Uterus (tissue), 4 donors: ENCODE results near the gene RNASEH2B. TPM values are rescaled to one million over a fixed set of nuclear protein-coding genes. Genes with fewer than 3 reads are reported as not detected.

Experiments used
- DNase-seq, 2 donors: peaks; one replicate each; pipeline ENCODE4 v3.0.0-alpha.2; 2019 to 2020
- H3K27ac ChIP-seq, 2 donors: fragments of 200-600 bp; sonication (generic); 1 replicate in 1 of 2; 2 replicates in 1 of 2; pipeline ENCODE4 v1.5.1; 2016 to 2018
- H3K27me3 ChIP-seq, 2 donors: fragments of 200-600 bp; sonication (generic); one replicate each; pipeline ENCODE4 v1.5.1; 2018 to 2019; ENCODE audit warnings: control low read depth in 1 of 2
- H3K36me3 ChIP-seq, 2 donors: fragments of 200-600 bp; sonication (generic); one replicate each; pipeline ENCODE4 v1.5.1; 2019; ENCODE audit warnings: control low read depth in 1 of 2
- H3K4me1 ChIP-seq, 2 donors: fragments of 200-600 bp; sonication (generic); one replicate each; pipeline ENCODE4 v1.5.1; 2018 to 2019; ENCODE audit warnings: control low read depth in 1 of 2
- H3K4me3 ChIP-seq, 2 donors: fragments of 200-600 bp; sonication (generic); 1 replicate in 1 of 2; 2 replicates in 1 of 2; pipeline ENCODE4 v1.5.1; 2018 to 2019; ENCODE audit warnings: mild to moderate bottlenecking in 1 of 2
- H3K9me3 ChIP-seq, 2 donors: fragments of 200-600 bp; sonication (generic); one replicate each; pipeline ENCODE4 v1.5.1; 2019; ENCODE audit warnings: control low read depth in 1 of 2
- CTCF ChIP-seq, 4 experiments: fragments of 200-600 bp in 2 of 4; fragments of 450-650 bp in 2 of 4; sonication (generic) in 2 of 4; IDR thresholded peaks; one replicate each; pipeline ENCODE4 v1.5.1; 2016 to 2019; ENCODE audit warnings: antibody characterized with exemption in 4 of 4, mild to moderate bottlenecking in 2 of 4, moderate library complexity in 1 of 4
- POLR2A ChIP-seq, 2 donors: fragments of 450-650 bp; IDR thresholded peaks; one replicate each; pipeline ENCODE4 v1.6.1; 2016; ENCODE audit warnings: antibody characterized with exemption in 2 of 2, mild to moderate bottlenecking in 1 of 2, moderate library complexity in 1 of 2
- intact Hi-C: fragments of 100-400 bp; cut with DNase I; formaldehyde crosslinking; loops from one replicate; pipeline ENCODE4 v1.15.1; 2023; ENCODE audit warnings: low total_unique reads
- total RNA-seq, 4 donors: library from RNA; depleted of rRNA in 3 of 4; stranded (reverse); fragments of >200 nt in 3 of 4; gene quantifications; one replicate each; pipeline versions ENCODE4 v1.1.0 to v1.2.4, GENCODE V29; 2014 to 2023
- donor health status: DM: yes; HTN: yes; CAD: no.

The RNASEH2B gene
- total RNA-seq, 4 donors from 2014 or later: 101 to 183 (median 155) TPM

- TF ChIP-seq POLR2A (IDR thresholded peaks at IDR 0.05) (no peak), CTCF (IDR thresholded peaks at IDR 0.05) (no peak)
- Histone ChIP-seq H3K36me3 (no peaks in the 10 kb centered on the region), H3K4me1 (peaks cover 9 to 20% of the 10 kb centered on the region in 2 donors), H3K9me3 (no peaks in the 10 kb centered on the region), H3K27me3 (no peaks in the 10 kb centered on the region), H3K27ac (peak overlapping the region; percentile 82 to 83), H3K4me3 (peak overlapping the region in 1 of 2 donors; percentile 13)
- peak; percentile 80 to 84 for DNase-seq
- intact Hi-C loops: no loop called here
These were observed 81.4 kb downstream of the RNASEH2B start for GRCh38 chr13:50990818-50991506.

- DNase-seq: no peak
- intact Hi-C loops: no loop called here
- H3K4me1 ChIP-seq: peaks cover 9 to 20% of the 10 kb centered on the region in 2 donors
- H3K27me3 ChIP-seq: no peaks in the 10 kb centered on the region
- H3K36me3 ChIP-seq: no peaks in the 10 kb centered on the region
- no peak for TF ChIP-seq CTCF (IDR thresholded peaks at IDR 0.05)
- TF ChIP-seq POLR2A (IDR thresholded peaks at IDR 0.05): no peak
- no peaks in the 10 kb centered on the region for H3K9me3 ChIP-seq
- H3K4me3 ChIP-seq: no peak overlapping the region
- peak overlapping the region; percentile 82 to 83 for H3K27ac ChIP-seq
These were observed 82.3 kb downstream of the RNASEH2B start for GRCh38 chr13:50991579-50992521.

GRCh38 chr13:50993371-50993770 is 83.8 kb downstream of the RNASEH2B start:
- no peaks in the 10 kb centered on the region for H3K36me3 ChIP-seq
- H3K4me1 ChIP-seq: peaks cover 9 to 20% of the 10 kb centered on the region in 2 donors
- intact Hi-C loops: no loop called here
- peak overlapping the region; percentile 71 to 82 for H3K27ac ChIP-seq
- TF ChIP-seq POLR2A (IDR thresholded peaks at IDR 0.05): no peak
- no peak for TF ChIP-seq CTCF (IDR thresholded peaks at IDR 0.05)
- no peak overlapping the region for H3K4me3 ChIP-seq
- H3K9me3 ChIP-seq: no peaks in the 10 kb centered on the region
- H3K27me3 ChIP-seq: no peaks in the 10 kb centered on the region
- DNase-seq: no peak

GRCh38 chr13:50993934-50994333 is 84.3 kb downstream of the RNASEH2B start:
- Histone ChIP-seq H3K4me3 (no peak overlapping the region), H3K27me3 (no peaks in the 10 kb centered on the region), H3K36me3 (no peaks in the 10 kb centered on the region), H3K27ac (peak overlapping the region; percentile 71 to 82), H3K4me1 (peaks cover 9 to 20% of the 10 kb centered on the region in 2 donors), H3K9me3 (no peaks in the 10 kb centered on the region)
- TF ChIP-seq CTCF (IDR thresholded peaks at IDR 0.05): no peak
- TF ChIP-seq POLR2A (IDR thresholded peaks at IDR 0.05): no peak
- intact Hi-C loops: no loop called here
- DNase-seq: peak; percentile 70 to 76

- H3K4me3 ChIP-seq: no peak overlapping the region
- no peak for TF ChIP-seq CTCF (IDR thresholded peaks at IDR 0.05)
- TF ChIP-seq POLR2A (IDR thresholded peaks at IDR 0.05): no peak
- H3K4me1 ChIP-seq: peaks cover 9 to 20% of the 10 kb centered on the region in 2 donors
- no peaks in the 10 kb centered on the region for H3K36me3 ChIP-seq
- H3K9me3 ChIP-seq: no peaks in the 10 kb centered on the region
- peak overlapping the region; percentile 71 to 82 for H3K27ac ChIP-seq
- intact Hi-C loops: no loop called here
- peak; percentile 47 to 52 for DNase-seq
- H3K27me3 ChIP-seq: no peaks in the 10 kb centered on the region
These were observed 85.1 kb downstream of the RNASEH2B start for GRCh38 chr13:50994651-50995050.
